Measurements from ENCODE around the gene ABHD17B. TPM values are rescaled to one million over a fixed set of nuclear protein-coding genes. Genes with fewer than 3 reads are reported as not detected.

Gene ABHD17B
- total RNA-seq, 3 donors from 2014 or later (not counting 1 experiment from before 2014, with no cell fraction given): 28.7 to 34.4 (median 30.3) TPM

- intact Hi-C loops (cut with micrococcal nuclease): no loop called here
- no peak for TF ChIP-seq CTCF (IDR thresholded peaks at IDR 0.05)
- H3K4me1 Mint-ChIP-seq: no peaks in the 10 kb centered on the region
- H3K36me3 ChIP-seq (ENCODE audit: control insufficient read depth, insufficient read depth, low read length): no peaks in the 10 kb centered on the region
- no peak overlapping the region for H3K4me3 Mint-ChIP-seq
- H3K27ac Mint-ChIP-seq: no peak overlapping the region
- H3K4me1 ChIP-seq (ENCODE audit: control insufficient read depth, insufficient read depth, low read length): no peaks in the 10 kb centered on the region
- H3K27ac ChIP-seq (ENCODE audit: low read length): no peak overlapping the region
- H3K27me3 ChIP-seq (ENCODE audit: control insufficient read depth, insufficient read depth, low read length): no peaks in the 10 kb centered on the region
- no peak for DNase-seq
- ATAC-seq: no peak
- no peaks in the 10 kb centered on the region for H3K27me3 Mint-ChIP-seq (ENCODE audit: low read depth in 2 of 2)
- H3K9me3 Mint-ChIP-seq: no peaks in the 10 kb centered on the region
- no peaks in the 10 kb centered on the region for H3K9me3 ChIP-seq (ENCODE audit: control insufficient read depth, insufficient read depth, low read length)
- H3K36me3 Mint-ChIP-seq: no peaks in the 10 kb centered on the region
- 83% methylated on average over 4 of the region's 4 CpGs for WGBS (ENCODE audit: insufficient coverage)
- no peak overlapping the region for H3K4me3 ChIP-seq (ENCODE audit: low read length)
These were observed 86.7 kb downstream of the ABHD17B start for GRCh38 chr9:71824257-71824656.

- Histone ChIP-seq H3K9me3 (ENCODE audit: control insufficient read depth, insufficient read depth, low read length) (no peaks in the 10 kb centered on the region), H3K4me1 (ENCODE audit: control insufficient read depth, insufficient read depth, low read length) (no peaks in the 10 kb centered on the region), H3K27ac (ENCODE audit: low read length) (no peak overlapping the region), H3K27me3 (ENCODE audit: control insufficient read depth, insufficient read depth, low read length) (no peaks in the 10 kb centered on the region), H3K36me3 (ENCODE audit: control insufficient read depth, insufficient read depth, low read length) (no peaks in the 10 kb centered on the region), H3K4me3 (ENCODE audit: low read length) (no peak overlapping the region)
- H3K27ac Mint-ChIP-seq: no peak overlapping the region
- H3K4me1 Mint-ChIP-seq: peaks cover 0 to 3% of the 10 kb centered on the region in 2 donors
- H3K36me3 Mint-ChIP-seq: no peaks in the 10 kb centered on the region
- DNase-seq (no peak), ATAC-seq (no peak)
- no peaks in the 10 kb centered on the region for H3K9me3 Mint-ChIP-seq
- H3K4me3 Mint-ChIP-seq: no peak overlapping the region
- H3K27me3 Mint-ChIP-seq (ENCODE audit: low read depth in 2 of 2): no peaks in the 10 kb centered on the region
- intact Hi-C loops (cut with micrococcal nuclease): no loop called here
- TF ChIP-seq CTCF (IDR thresholded peaks at IDR 0.05): no peak
These were observed 88.1 kb downstream of the ABHD17B start for GRCh38 chr9:71822935-71823334.

GRCh38 chr9:71822456-71822855 is 88.5 kb downstream of the ABHD17B start:
- no peak overlapping the region for H3K4me3 ChIP-seq (ENCODE audit: low read length)
- no peak for ATAC-seq
- Mint-ChIP-seq H3K4me1 (peaks cover 2 to 7% of the 10 kb centered on the region in 2 donors), H3K4me3 (no peak overlapping the region), H3K36me3 (no peaks in the 10 kb centered on the region), H3K9me3 (no peaks in the 10 kb centered on the region), H3K27ac (no peak overlapping the region), H3K27me3 (ENCODE audit: low read depth in 2 of 2) (no peaks in the 10 kb centered on the region)
- intact Hi-C loops (cut with micrococcal nuclease): no loop called here
- no peaks in the 10 kb centered on the region for H3K9me3 ChIP-seq (ENCODE audit: control insufficient read depth, insufficient read depth, low read length)
- no peaks in the 10 kb centered on the region for H3K4me1 ChIP-seq (ENCODE audit: control insufficient read depth, insufficient read depth, low read length)
- no peaks in the 10 kb centered on the region for H3K27me3 ChIP-seq (ENCODE audit: control insufficient read depth, insufficient read depth, low read length)
- DNase-seq: no peak
- H3K36me3 ChIP-seq (ENCODE audit: control insufficient read depth, insufficient read depth, low read length): no peaks in the 10 kb centered on the region
- no peak for TF ChIP-seq CTCF (IDR thresholded peaks at IDR 0.05)
- no peak overlapping the region for H3K27ac ChIP-seq (ENCODE audit: low read length)
- 53% methylated on average over 2 of the region's 3 CpGs for WGBS (ENCODE audit: insufficient coverage)

- DNase-seq: no peak
- Mint-ChIP-seq H3K36me3 (no peaks in the 10 kb centered on the region), H3K27me3 (ENCODE audit: low read depth in 2 of 2) (no peaks in the 10 kb centered on the region), H3K4me1 (peaks cover 10 to 15% of the 10 kb centered on the region in 2 donors), H3K4me3 (no peak overlapping the region), H3K9me3 (no peaks in the 10 kb centered on the region), H3K27ac (no peak overlapping the region)
- TF ChIP-seq CTCF (IDR thresholded peaks at IDR 0.05): no peak
- H3K4me1 ChIP-seq (ENCODE audit: control insufficient read depth, insufficient read depth, low read length): peaks cover 4% of the 10 kb centered on the region
- intact Hi-C loops (cut with micrococcal nuclease): no loop called here
- H3K4me3 ChIP-seq (ENCODE audit: low read length): no peak overlapping the region
- no peaks in the 10 kb centered on the region for H3K9me3 ChIP-seq (ENCODE audit: control insufficient read depth, insufficient read depth, low read length)
- no peak for ATAC-seq
- 92% methylated on average over 2 of the region's 3 CpGs for WGBS (ENCODE audit: insufficient coverage)
- no peaks in the 10 kb centered on the region for H3K27me3 ChIP-seq (ENCODE audit: control insufficient read depth, insufficient read depth, low read length)
- no peak overlapping the region for H3K27ac ChIP-seq (ENCODE audit: low read length)
- no peaks in the 10 kb centered on the region for H3K36me3 ChIP-seq (ENCODE audit: control insufficient read depth, insufficient read depth, low read length)
These were observed 89.6 kb downstream of the ABHD17B start for GRCh38 chr9:71821405-71821804.
